GM19328 (cell line): ENCODE results near the gene PGRMC2.
"Not testable (repeated sequence)": the region's sequence is repeated elsewhere in the genome, so short reads cannot be mapped to it uniquely, and the experiment has no call there.

Source experiments
- ATAC-seq: cut with Tn5 transposase; IDR thresholded peaks from one replicate; pipeline ENCODE4 v1.9.1; 2021; ENCODE audit warnings: mild to moderate bottlenecking, moderate library complexity; ENCODE audit not compliant: unreplicated experiment

Gene PGRMC2

DNA sequence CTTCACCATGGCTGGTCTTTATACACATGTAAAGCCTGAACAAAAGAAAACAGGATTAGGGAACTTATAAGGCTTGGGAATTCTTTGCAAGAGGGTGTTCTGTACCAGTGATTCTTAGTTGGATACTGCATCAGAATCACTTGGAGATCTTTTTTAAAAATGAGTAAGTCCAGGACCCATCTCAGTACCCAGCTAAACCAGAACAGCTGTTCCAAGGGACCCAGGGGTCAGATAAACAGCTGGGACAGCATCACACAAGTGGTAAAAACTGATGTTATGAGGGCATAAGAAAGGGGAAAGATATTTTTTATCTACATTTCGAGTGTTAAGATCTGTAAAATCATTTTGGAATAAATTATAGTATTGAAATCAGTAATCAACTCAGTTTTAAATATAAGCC, 16.1 kb downstream of the PGRMC2 start:
- ATAC-seq: no peak

- ATAC-seq: no peak
These were observed 18.6 kb downstream of the PGRMC2 start for GRCh38 chr4:128268970-128269369.

DNA sequence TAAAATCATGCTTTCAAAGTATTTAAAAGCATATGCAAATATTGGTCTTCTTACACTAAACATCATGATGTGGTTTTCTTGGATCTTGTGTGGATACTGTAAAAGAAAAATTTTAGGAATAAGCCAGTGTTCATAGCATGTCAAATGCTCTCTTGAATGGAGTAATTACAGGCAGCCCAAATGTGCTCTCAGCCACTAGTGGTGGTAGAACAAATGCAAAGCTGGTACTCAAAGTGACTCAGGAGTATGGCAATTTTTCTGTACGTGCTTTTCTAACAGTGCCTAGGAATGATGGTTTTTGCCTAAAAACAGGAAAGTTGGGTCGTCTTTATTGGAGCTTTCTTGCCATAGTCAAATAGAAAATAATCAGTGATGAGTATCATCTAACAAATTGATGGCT, 19.9 kb downstream of the PGRMC2 start:
- ATAC-seq: no peak

DNA sequence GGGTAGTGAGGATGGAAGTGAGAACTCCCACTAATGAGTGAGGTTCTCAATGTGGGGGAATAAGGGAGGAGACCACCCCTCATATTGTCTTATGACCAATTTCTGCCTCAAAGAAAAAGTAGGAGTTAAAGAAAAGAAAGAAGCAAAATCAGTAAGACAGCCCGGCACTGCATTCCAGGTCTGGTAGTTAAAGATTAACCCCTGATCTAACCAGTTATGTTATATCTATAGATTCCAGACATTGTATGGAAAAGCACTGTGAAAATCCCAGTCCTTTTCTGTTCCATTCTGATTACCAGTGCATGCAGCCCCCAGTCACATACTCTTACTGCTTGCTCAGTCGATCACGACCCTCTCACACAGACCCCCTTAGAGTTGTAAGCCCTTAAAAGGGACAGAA, 20.4 kb downstream of the PGRMC2 start:
- ATAC-seq: not testable (repeated sequence)

DNA sequence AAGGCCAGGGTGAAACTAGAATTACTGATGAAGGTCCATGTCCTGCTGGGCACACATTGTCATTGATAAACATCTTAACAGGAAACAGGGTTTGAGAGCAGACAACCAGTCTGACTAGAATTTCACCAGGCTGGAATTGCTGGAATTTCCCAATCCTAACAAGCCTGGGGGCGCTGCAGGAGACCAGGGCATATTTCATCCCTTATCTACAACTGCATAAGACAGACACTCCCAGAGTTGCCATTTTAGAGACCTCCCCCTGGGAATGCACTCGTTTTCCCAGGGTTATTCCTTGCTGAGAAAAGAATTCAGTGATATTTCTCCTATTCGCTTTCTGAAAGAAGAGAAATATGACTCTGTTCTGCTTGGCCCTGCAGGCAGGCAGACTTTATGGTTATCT, 22.1 kb downstream of the PGRMC2 start:
- ATAC-seq: not testable (repeated sequence)

DNA sequence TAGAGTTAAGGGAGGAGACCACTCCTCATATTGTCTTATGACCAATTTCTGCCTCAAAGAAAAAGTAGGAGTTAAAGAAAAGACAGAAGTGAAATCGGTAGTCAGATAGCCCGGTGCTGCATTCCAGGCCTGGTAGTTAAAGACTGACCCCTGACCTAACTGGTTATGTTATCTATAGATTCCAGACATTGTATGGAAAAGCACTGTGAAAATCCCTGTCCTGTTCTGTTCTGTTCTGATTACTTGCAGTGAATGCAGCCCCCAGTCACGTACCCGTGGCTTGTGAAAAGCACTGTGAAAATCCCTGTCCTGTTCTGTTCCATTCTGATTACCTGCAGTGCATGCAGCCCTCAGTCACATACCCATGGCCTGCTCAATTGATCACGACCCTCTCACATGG, 27.7 kb downstream of the PGRMC2 start:
- ATAC-seq: not testable (repeated sequence)

- ATAC-seq: not testable (repeated sequence)
These were observed 29.4 kb downstream of the PGRMC2 start for GRCh38 chr4:128258166-128258565.

- ATAC-seq: no peak
These were observed 31.1 kb downstream of the PGRMC2 start for GRCh38 chr4:128256539-128256938.

DNA sequence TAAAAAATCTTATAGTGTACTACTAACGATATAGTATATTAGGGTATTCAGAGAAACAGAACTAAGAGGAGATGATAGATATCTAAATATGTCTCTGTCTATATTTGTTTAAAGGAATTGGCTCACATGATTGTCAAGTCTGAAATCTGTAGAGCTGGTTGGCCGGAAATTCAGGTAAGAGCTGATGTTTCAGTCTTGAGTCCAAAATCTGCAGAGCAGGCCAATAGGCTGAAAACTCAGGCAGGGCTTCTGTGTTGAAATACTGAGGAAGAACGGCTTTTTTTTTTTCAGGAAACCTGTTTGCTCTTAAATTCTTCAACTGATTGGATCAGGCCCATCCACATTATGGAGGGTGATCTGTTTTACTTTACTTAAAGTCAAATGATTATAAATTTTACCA, 31.7 kb downstream of the PGRMC2 start:
- ATAC-seq: no peak

- no peak for ATAC-seq
These were observed 37.6 kb downstream of the PGRMC2 start for GRCh38 chr4:128249787-128250668.

DNA sequence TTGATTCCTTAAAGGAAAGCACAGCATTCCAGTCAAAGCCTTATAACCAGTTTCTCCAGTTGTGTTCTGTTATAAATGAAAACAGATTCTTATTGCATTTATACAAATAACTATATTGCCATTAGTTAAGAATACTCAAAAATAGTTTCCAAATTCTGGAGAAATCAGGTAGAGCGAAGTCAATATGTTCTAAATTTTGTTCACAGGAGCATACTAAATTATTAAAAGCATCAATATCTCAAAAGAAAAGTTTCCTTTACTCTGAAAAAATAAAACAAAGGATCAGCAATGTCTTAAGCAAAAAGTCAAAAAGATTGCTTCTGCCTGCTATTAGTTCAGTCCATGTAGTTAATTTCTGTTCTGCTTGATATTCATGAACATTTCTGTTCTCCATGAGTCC, 39.7 kb downstream of the PGRMC2 start:
- ATAC-seq: no peak

- not testable (repeated sequence) for ATAC-seq
These were observed 42.2 kb downstream of the PGRMC2 start for GRCh38 chr4:128245391-128245790.

GRCh38 chr4:128244379-128244778, 43.2 kb downstream of the PGRMC2 start:
- ATAC-seq: no peak

DNA sequence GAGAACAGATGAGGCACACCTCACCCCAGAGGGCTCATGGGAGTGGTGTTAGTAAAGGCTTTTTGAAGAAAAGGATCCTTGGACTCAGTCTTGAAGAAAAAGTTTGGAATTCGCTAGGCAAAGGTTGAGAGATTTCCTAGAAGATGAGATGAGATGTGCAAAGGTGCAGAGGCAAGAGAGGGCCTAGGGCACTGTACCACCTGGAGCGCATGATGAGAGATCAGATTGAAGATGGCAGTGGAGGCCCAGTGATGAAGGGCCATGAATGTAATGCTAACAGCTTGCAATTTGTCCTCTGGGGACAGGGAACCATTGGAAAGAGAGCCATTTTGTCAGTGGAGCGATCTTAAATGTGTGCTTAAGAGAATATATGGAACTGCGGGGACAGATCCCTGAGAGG, 45.0 kb downstream of the PGRMC2 start:
- no peak for ATAC-seq

GRCh38 chr4:128241981-128242380, 45.6 kb downstream of the PGRMC2 start:
- no peak for ATAC-seq

DNA sequence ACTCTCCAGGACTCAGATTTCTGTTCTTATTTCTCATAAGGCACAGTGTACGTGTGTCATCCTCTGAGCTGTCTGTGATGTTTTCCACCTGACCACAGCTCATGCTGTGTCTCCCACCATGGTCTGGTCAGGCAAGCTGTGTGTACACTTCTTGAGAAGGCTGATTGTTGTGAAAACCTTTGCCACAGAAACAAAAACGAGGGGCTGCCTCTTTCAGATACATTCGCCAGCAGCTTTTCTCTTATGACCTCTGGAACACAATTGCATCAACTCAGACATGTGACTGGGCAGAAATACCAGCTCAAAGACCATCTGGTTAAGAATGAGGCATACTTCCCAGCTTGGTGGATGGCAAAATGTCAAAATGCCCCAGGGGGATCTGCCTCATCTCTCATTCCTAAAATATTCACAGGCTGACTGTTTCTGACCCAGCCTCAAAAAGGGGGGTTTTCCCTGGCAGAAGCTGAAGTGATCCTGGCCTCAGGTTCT, 46.1 kb downstream of the PGRMC2 start:
- no peak for ATAC-seq

DNA sequence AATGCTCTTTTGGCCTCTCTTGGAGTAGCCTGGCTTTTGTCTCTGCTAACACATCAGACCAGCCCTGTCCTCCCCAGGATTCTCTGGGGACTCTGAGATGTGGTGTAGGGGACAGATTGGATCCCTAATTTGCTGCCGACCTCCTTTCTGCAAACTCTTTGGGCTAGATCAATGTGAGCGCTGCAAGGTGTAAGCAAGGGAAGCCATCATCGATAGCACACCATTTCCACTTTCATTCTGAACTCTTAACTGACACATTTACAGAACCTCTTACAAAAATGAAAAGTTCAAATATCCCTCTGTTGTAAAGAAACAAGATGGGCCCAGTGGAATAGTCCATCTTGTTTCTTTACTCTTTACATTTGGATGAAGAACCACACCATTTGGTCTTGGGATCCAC, 46.6 kb downstream of the PGRMC2 start:
- no peak for ATAC-seq

GRCh38 chr4:128234836-128235235, 52.8 kb downstream of the PGRMC2 start:
- no peak for ATAC-seq

DNA sequence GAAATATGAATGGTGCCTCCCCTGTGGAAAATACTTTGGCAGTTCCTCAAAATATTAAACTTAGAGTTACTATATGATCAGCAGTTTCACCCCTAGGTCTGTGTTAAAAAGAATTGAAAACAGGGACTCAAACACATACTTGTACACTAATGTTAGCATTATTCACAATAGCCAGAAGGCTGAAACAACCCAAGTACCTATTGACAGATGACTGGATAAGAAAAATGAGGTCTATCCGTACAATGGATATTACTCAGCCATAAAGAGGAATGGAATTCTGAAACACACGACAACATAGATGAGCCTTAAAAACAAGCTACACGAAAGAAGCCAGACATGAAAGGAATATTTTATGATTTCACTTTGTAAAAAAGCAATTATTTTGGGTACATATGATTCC, 54.9 kb downstream of the PGRMC2 start:
- no peak for ATAC-seq

- ATAC-seq: no peak
These were observed 58.5 kb downstream of the PGRMC2 start for GRCh38 chr4:128228845-128229795.

GRCh38 chr4:128227991-128228571, 59.5 kb downstream of the PGRMC2 start:
- no peak for ATAC-seq
